ENCODE measurements around the gene AGMO.

- TF ChIP-seq, protein P1, sequence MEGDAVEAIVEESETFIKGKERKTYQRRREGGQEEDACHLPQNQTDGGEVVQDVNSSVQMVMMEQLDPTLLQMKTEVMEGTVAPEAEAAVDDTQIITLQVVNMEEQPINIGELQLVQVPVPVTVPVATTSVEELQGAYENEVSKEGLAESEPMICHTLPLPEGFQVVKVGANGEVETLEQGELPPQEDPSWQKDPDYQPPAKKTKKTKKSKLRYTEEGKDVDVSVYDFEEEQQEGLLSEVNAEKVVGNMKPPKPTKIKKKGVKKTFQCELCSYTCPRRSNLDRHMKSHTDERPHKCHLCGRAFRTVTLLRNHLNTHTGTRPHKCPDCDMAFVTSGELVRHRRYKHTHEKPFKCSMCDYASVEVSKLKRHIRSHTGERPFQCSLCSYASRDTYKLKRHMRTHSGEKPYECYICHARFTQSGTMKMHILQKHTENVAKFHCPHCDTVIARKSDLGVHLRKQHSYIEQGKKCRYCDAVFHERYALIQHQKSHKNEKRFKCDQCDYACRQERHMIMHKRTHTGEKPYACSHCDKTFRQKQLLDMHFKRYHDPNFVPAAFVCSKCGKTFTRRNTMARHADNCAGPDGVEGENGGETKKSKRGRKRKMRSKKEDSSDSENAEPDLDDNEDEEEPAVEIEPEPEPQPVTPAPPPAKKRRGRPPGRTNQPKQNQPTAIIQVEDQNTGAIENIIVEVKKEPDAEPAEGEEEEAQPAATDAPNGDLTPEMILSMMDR (IDR thresholded peaks at IDR 0.05; ENCODE audit: low read depth, low read length): no peak
- TF ChIP-seq EZH2phosphoT487 (IDR thresholded peaks at IDR 0.05; ENCODE audit: low read depth): no peak
Observed at GRCh38 chr7:15525652-15526263, 36.1 kb downstream of the AGMO start.

Data from OCI-LY3 (cell line).